HepG2 (cell line): ENCODE measurements around the gene ZNF653. TPM values are rescaled to one million over a fixed set of nuclear protein-coding genes. Genes with fewer than 3 reads are reported as not detected.
A peak's percentile ranks its signal among the peaks of the same experiment; 100 is the strongest.

Experiments
- ATAC-seq: fragments of 200-7000 bp; cut with Tn5 transposase; 3 replicates; pipeline ENCODE4 v1.9.1; 2020; ENCODE audit warnings: mild to moderate bottlenecking, moderate library complexity
- BruUV-seq: library from RNA; stranded (reverse); fragments of 400-500 nt; replicated peaks from 2 replicates; lab custom pipeline; 2021; lab: Mats Ljungman, UMichigan
- CTCF ChIA-PET: fragments of 300-600 bp; formaldehyde crosslinking; extraction: SDS; loops from one replicate; lab custom pipeline; 2021; ENCODE audit warnings: low total read pairs, inconsistent platforms, low intra/inter-chr PET ratio; lab: Yijun Ruan, JAX
- POLR2A ChIA-PET: fragments of 350-600 bp; sonication (Branson Sonifier 250); formaldehyde crosslinking; loops from one replicate; lab custom pipeline; 2020; ENCODE audit warnings: antibody characterized with exemption, inconsistent platforms; lab: Yijun Ruan, JAX
- DNase-seq: peaks from one replicate; pipeline ENCODE4 v3.0.0-alpha.2; 2015; ENCODE audit warnings: low spot score
- FAIRE-seq: peaks from 3 replicates; lab custom pipeline; 2011; peaks lifted over from hg19 to GRCh38; lab: Jason Lieb, UNC
- H2AFZ ChIP-seq: one replicate; pipeline ENCODE4 v1.6.1; 2011; ENCODE audit warnings: low read length, inconsistent platforms
- H3K27ac ChIP-seq: fragments of 300-600 bp; 3 replicates; pipeline ENCODE4 v1.8.0; 2011; ENCODE audit warnings: mixed run types, mild to moderate bottlenecking, mixed read lengths, low read length, inconsistent platforms; ENCODE audit not compliant: insufficient read depth; ENCODE audit errors: extremely low read length
- H3K27me3 ChIP-seq, 2 experiments: fragments of 200-600 bp in 1 of 2; 2 replicates in 1 of 2; 3 replicates in 1 of 2; pipeline versions ENCODE4 v1.6.0 to v1.8.0; 2011; ENCODE audit warnings: low read length in 2 of 2, mild to moderate bottlenecking in 2 of 2, moderate library complexity in 2 of 2, inconsistent platforms in 1 of 2; ENCODE audit not compliant: insufficient read depth in 2 of 2, control insufficient read depth in 1 of 2
- H3K36me3 ChIP-seq, 2 experiments: fragments of 200-600 bp in 1 of 2; replicated peaks in 1 of 2; 2 replicates in 1 of 2; 3 replicates in 1 of 2; pipeline versions ENCODE4 v1.5.1 to v1.8.0; 2011; ENCODE audit warnings: low read length in 2 of 2, inconsistent platforms in 1 of 2; ENCODE audit not compliant: insufficient read depth in 2 of 2, control insufficient read depth in 1 of 2
- H3K4me1 ChIP-seq: 2 replicates; pipeline ENCODE4 v1.5.1; 2012; ENCODE audit warnings: low read length, inconsistent platforms; ENCODE audit not compliant: insufficient read depth
- H3K4me2 ChIP-seq: 2 replicates; pipeline ENCODE4 v1.6.0; 2011; ENCODE audit warnings: low read depth, low read length, inconsistent platforms
- H3K4me3 ChIP-seq, 3 experiments: fragments of 200-600 bp in 1 of 3; sonication (generic), shearing (Covaris generic) in 1 of 3; replicated peaks in 1 of 3; 2 replicates each; pipeline ENCODE4 v1.5.1; 2011 to 2016; ENCODE audit warnings: low read length in 3 of 3, inconsistent platforms in 2 of 3, low read depth in 2 of 3, mild to moderate bottlenecking in 2 of 3, control low read depth in 1 of 3, mixed read lengths in 1 of 3; ENCODE audit not compliant: insufficient read depth in 1 of 3
- H3K79me2 ChIP-seq: one replicate; pipeline ENCODE4 v1.6.1; 2011; ENCODE audit warnings: low read length, inconsistent platforms; ENCODE audit not compliant: insufficient read depth
- H3K9ac ChIP-seq: 2 replicates; pipeline ENCODE4 v1.6.0; 2011; ENCODE audit warnings: mild to moderate bottlenecking, low read depth, low read length, inconsistent platforms; ENCODE audit not compliant: insufficient read depth
- H3K9me3 ChIP-seq: 2 replicates; pipeline ENCODE4 v1.5.1; 2012; ENCODE audit warnings: mild to moderate bottlenecking, low read length
- H4K20me1 ChIP-seq: 2 replicates; pipeline ENCODE4 v1.6.0; 2011; ENCODE audit warnings: inconsistent platforms, mild to moderate bottlenecking, low read length, moderate library complexity; ENCODE audit not compliant: insufficient read depth
- CENPT ChIP-seq: sonication (generic); formaldehyde crosslinking; IDR thresholded peaks from 2 replicates; pipeline ENCODE4 v1.8.0; 2022; ENCODE audit warnings: low read depth, mild to moderate bottlenecking, moderate library complexity, missing genetic modification reagents
- GABPA ChIP-seq, 2 experiments: IDR thresholded peaks; 2 replicates each; pipeline ENCODE4 v1.6.1; 2011 to 2016; ENCODE audit warnings: low read depth in 2 of 2, low read length in 1 of 2, missing biosample characterization in 1 of 2, missing genetic modification characterization in 1 of 2
- POLR2G ChIP-seq: fragments of 200-400 bp; formaldehyde crosslinking; IDR thresholded peaks from 2 replicates; pipeline ENCODE4 v1.6.1; 2018; ENCODE audit warnings: mild to moderate bottlenecking, low read depth, low read length, moderate library complexity
- SKIL ChIP-seq: sonication (generic); formaldehyde crosslinking; IDR thresholded peaks from 2 replicates; pipeline ENCODE4 v1.8.0; 2022; ENCODE audit warnings: missing genetic modification reagents, mild to moderate bottlenecking, moderate library complexity, borderline replicate concordance
- WIZ ChIP-seq: sonication (generic); formaldehyde crosslinking; IDR thresholded peaks from 2 replicates; pipeline ENCODE4 v1.5.1; 2020; ENCODE audit warnings: mild to moderate bottlenecking, missing genetic modification reagents
- ZNF326 ChIP-seq: sonication (generic); formaldehyde crosslinking; IDR thresholded peaks from 2 replicates; pipeline ENCODE4 v1.4.0; 2020; ENCODE audit warnings: missing genetic modification reagents, borderline replicate concordance
- ZNF513 ChIP-seq: sonication (generic); formaldehyde crosslinking; conservative IDR thresholded peaks from 2 replicates; pipeline ENCODE4 v1.5.0; 2020; ENCODE audit warnings: missing genetic modification reagents
- ZNF574 ChIP-seq: sonication (generic); formaldehyde crosslinking; IDR thresholded peaks from 2 replicates; pipeline ENCODE4 v1.4.0; 2020; ENCODE audit warnings: missing genetic modification reagents
- WGBS: methylation state at CpG from one replicate; pipeline ENCODE4 v1.1.6; 2017; ENCODE audit warnings: low lambda C conversion rate; 5-methylcytosine and 5-hydroxymethylcytosine counted together
- in situ Hi-C: cut with HindIII; loops from 2 replicates; pipeline ENCODE4 v1.10.0; 2017; ENCODE audit warnings: low pct_unique_long_range_greater_than_20kb; ENCODE audit not compliant: extremely low pct_ligation_motif_present
- intact Hi-C: fragments of 100-400 bp; cut with micrococcal nuclease; formaldehyde crosslinking; loops from one replicate; pipeline ENCODE4 v1.10.0; 2022; ENCODE audit not compliant: unreplicated experiment
- polyA plus RNA-seq, 8 experiments: library from polyadenylated mRNA; depleted of rRNA in 3 of 8; stranded (reverse) in 7 of 8; unstranded in 1 of 8; fragments of >200 nt; fragmentation: Illumina TruSeq in 4 of 8; extraction: Trizol in 4 of 8; gene quantifications; 2 replicates each; pipeline versions ENCODE4 v1.2.1 to v1.2.3, GENCODE V29; 2011 to 2016; ENCODE audit warnings: low read depth in 4 of 8, missing spikeins in 1 of 8, mixed read lengths in 1 of 8; ENCODE audit not compliant: insufficient read depth in 1 of 8
- total RNA-seq, 5 experiments: library from RNA; depleted of rRNA; stranded (reverse); fragments of >200 nt; fragmentation: Illumina TruSeq; extraction: Trizol; gene quantifications; 2 replicates each; pipeline ENCODE4 v1.2.3, GENCODE V29; 2016; ENCODE audit warnings: low read depth in 1 of 5

Gene ZNF653
- total and polyA plus RNA-seq, 2 of the 13 experiments (the other 11 are each of a cell fraction or from before 2014, with no cell fraction given): 4.7 to 7.1 TPM

GRCh38 chr19:11452620-11453310, 52.9 kb downstream of the ZNF653 start (continued):
- TF ChIP-seq ZNF574 (no peak), ZNF513 (no peak), CENPT (CRISPR knock-in tag) (no peak)

GRCh38 chr19:11451871-11452619, 53.6 kb downstream of the ZNF653 start:
- ATAC-seq: no peak
- BruUV-seq: no TSS peak
- Histone ChIP-seq H3K4me1 (peaks cover 18% of the 10 kb centered on the region), H3K9me3 (no peaks in the 10 kb centered on the region), H3K4me3 (no peak overlapping the region), H3K27ac (no peak overlapping the region), H3K36me3 (peaks cover 9 to 21% of the 10 kb centered on the region in 2 experiments; a peak in 3 of 5 replicates), H3K79me2 (no peaks in the 10 kb centered on the region), H4K20me1 (no peaks in the 10 kb centered on the region), H3K4me2 (no peak overlapping the region), H2AFZ (no peak overlapping the region), H3K27me3 (peaks cover 0 to 2% of the 10 kb centered on the region in 2 experiments; a peak in 1 of 5 replicates), H3K9ac (no peak overlapping the region)
- in situ Hi-C loops: loop anchor here (10.0 kb wide), 1 partner anchor 167 kb away; no protein-coding TSS in a partner anchor
- CTCF ChIA-PET: interaction anchor here (0.7 kb wide), 1 partner anchor 31 kb away, joined by 3 read pairs; no protein-coding TSS in a partner anchor
- DNase-seq: no peak
- intact Hi-C loops: no loop called here
- POLR2A ChIA-PET: interaction anchor here (1.1 kb wide), 1 partner anchor 33 kb away, joined by 3 read pairs; the partner anchor contains the start of gene RGL3
- TF ChIP-seq WIZ (no peak), ZNF326 (no peak), GABPA (IDR thresholded peaks at IDR 0.05; ENCODE audit: low read depth, low read length) (no peak), GABPA (CRISPR knock-in tag; IDR thresholded peaks at IDR 0.05; ENCODE audit: low read depth) (no peak), SKIL (no peak), POLR2G (0 out of 2 replicates have a peak, but pooled peaks have one; percentile 26)
- no peak for FAIRE-seq
- WGBS: 80% methylated on average over 25 of the region's 25 CpGs
